CD4-positive, alpha-beta T cell treated with Interleukin-1 beta for 1 hour (primary cell): ENCODE data around the gene FXN.
"Not testable (repeated sequence)": the region's sequence is repeated elsewhere in the genome, so short reads cannot be mapped to it uniquely, and the experiment has no call there.

Experiments used
- DNase-seq, 2 donors: peaks; one replicate each; pipeline ENCODE4 v3.0.0-alpha.2; 2020 to 2022

FXN gene

DNA sequence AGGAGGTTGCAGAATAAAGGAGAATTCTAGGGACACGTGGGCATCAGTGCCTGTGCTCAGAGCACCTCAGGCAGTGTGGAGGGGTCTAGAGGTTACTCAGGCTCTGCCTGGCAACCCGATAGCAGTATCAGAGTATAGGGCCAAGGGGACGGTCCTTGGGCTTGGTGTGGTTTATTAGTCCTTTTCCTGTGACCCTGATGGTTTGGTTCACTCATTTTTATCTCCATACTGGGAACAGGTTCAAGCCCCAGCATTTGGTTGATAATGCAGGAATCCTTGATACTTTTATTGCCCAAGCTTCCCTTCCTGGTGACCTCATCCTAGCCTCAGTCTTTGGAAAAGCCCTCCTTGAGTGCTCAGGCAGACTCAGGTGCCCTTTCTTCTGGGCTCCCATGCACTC, 35.5 kb downstream of the FXN start:
- no peak for DNase-seq

GRCh38 chr9:69073103-69073502, 37.6 kb downstream of the FXN start:
- DNase-seq, result no peak

DNA sequence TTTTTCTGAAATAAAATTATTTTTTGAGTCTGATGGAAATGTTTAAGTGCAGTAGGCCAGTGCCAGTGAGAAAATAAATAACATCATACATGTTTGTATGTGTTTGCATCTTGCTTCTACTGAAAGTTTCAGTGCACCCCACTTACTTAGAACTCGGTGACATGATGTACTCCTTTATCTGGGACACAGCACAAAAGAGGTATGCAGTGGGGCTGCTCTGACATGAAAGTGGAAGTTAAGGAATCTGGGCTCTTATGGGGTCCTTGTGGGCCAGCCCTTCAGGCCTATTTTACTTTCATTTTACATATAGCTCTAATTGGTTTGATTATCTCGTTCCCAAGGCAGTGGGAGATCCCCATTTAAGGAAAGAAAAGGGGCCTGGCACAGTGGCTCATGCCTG, 39.2 kb downstream of the FXN start:
- DNase-seq, result no peak

DNA sequence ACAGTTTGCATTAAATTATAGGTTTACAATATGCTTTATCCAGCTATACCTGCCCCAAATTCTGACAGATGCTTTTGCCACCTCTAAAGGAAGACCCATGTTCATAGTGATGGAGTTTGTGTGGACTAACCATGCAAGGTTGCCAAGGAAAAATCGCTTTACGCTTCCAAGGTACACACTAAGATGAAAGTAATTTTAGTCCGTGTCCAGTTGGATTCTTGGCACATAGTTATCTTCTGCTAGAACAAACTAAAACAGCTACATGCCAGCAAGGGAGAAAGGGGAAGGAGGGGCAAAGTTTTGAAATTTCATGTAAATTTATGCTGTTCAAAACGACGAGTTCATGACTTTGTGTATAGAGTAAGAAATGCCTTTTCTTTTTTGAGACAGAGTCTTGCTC, 41.0 kb downstream of the FXN start:
- DNase-seq, result no peak

- DNase-seq, result no peak
Measured at GRCh38 chr9:69078069-69078468, 42.5 kb downstream of the FXN start.

- no peak for DNase-seq
Measured at GRCh38 chr9:69078581-69078980, 43.0 kb downstream of the FXN start.

- no peak for DNase-seq
Measured at GRCh38 chr9:69079186-69079585, 43.6 kb downstream of the FXN start.

DNA sequence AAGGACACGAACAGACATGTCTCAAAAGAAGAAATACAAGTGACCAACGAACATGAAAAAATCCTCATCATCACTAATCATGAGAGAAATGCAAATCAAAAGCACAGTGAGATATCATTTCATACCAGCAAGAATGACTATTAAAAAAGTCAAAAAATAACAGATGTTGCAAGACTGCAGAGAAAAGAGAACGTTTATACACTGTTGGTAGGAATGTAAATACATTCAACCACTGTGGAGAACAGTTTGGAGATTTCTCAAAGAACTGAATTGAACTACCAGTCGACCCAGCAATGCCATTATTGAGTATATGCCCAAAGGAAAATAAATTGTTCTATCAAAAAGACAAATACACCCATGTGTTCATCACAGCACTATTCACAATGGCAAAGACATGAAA, 45.7 kb downstream of the FXN start:
- DNase-seq, result no peak

DNA sequence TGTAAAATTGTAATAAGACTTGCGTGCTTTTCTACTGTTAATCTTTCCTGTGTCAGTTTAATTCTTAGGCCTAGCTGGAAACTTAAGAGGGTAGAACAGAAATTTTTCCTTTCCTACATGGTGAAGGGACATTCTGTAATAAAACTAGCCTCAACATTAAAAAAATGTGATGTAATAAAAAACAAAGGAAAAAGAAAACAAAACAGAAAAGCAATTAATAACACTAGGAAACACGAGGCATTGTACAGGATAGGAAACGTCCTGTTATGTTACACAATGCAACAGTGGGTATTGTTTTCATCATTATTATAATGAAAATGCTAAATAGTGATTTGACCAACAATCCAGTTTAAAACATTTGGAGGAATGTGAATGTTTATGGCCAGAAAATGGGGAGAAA, 47.8 kb downstream of the FXN start:
- no peak for DNase-seq

DNA sequence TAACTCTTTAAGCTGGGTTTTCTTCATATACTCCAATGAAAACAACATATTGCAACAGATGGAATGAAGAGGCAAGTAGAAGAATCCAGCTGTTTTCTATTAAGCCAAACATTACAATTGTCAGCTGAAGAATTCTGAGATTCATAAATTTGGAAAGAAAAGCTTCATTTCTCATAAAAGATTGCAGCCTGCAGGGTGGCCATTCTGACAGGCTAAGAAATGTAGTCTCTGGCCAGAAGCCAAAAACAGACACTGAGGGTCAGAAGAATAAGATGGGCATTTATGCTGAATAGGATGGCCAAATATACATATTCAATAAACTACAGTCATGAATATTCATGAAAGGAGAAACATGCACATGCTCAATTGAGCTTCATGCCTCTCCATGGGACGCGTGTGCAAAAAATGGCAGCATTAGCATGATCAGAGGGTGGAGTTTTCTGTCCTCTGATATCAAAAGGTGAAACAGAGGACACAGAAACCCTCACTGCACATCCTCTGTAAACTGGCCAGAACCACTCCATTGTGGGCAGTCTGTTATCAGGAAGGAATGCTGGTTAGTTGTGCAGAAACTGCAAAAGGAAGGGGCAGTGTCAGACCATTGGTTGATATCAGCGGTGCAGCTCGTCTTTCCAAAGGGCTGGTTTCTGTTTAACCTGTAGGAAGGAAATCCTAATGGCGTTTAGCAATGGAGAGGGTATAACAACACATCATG, 50.2 kb downstream of the FXN start:
- no peak for DNase-seq

DNA sequence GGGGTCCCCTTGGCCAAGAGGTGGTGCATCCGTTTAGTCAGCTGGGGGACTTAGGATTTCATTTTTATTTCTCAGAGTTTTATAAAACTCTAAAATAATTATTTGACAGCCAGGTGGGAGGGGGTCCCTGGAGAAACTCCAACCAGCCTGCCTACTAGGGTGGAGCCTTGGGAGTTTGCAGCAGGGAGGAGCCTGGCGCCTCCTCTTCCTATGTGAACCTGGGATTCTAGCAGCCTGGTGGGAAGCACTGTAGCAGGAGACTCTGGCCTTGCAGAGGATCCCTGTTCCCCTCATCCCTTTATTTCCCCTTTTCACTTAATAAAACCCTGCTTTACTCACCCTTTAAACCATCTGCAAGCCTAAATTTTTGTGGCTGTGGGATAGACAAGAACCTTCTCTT, 50.8 kb downstream of the FXN start:
- no peak for DNase-seq

GRCh38 chr9:69086769-69087168, 51.2 kb downstream of the FXN start:
- no peak for DNase-seq

DNA sequence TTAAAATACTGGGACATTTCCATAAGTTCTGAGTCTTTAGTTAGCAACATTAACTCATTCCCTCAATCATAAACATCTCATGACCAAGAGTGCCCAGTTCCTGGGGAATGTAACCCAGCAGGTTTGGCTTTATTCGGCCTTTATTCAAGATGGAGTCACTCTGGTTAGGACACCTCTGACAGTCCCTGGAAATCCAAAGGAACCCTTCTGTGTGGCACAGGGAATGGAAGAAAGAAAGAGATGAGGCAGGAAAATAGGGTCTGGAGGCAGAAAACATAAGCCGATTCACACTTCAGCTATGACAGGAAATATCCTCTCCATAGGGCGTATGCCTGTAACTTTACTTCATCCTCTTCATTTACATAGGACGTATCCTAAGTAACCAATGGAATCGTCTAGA, 53.5 kb downstream of the FXN start:
- no peak for DNase-seq

DNA sequence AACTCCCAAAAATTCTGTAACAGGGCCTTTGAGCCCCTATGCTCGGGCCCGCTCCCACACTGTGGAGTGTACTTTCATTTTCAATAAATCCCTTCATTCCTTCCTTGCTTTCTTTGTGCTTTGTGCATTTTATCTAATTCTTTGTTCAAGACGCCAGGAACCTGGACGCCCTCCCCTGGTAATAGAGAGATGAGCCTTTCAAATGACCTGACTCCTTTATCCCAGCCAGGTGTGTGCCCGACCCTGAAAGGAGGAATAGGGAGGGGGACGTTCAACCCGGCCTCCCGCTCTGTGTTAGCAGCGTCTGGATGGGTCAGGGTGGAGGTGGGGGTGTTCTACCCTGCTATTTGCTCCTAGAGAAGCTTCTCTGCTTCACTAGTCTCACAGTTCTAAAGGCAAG, 53.9 kb downstream of the FXN start:
- no peak for DNase-seq

- no peak for DNase-seq
Measured at GRCh38 chr9:69090140-69090750, 54.7 kb downstream of the FXN start.

- no peak for DNase-seq
Measured at GRCh38 chr9:69090946-69091345, 55.4 kb downstream of the FXN start.

DNA sequence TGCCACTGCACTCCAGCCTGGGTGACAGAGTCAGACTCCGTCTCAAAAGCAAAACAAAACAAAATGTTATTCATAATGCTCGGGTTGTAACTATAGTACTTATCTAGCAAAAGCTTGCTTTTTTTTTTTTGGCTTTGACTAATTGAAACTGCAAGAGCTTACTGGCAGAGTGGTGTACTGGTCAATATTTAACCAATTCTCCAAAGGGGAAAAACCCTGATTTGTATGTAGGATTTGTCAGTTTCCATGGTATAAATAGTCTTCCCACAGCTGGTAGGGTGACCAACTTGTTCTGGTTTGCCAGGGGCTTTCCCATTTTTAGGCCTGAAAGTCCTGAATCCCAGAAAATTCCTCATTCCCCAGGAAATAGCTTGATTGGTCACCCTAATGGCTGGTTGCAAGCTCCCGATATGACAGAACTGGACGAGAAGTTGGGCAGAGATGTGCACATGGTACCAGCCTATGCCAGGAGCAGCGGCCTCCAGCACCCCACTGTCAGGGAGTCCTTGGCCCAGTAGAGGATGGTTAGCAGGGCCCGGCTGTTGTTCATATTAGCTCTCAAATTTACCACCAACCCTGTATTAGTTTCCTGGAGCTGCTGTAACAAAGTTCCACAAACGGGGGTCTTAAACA, 58.0 kb downstream of the FXN start:
- DNase-seq, result no peak

- DNase-seq, result not testable (repeated sequence)
Measured at GRCh38 chr9:69094361-69095135, 59.0 kb downstream of the FXN start.

- DNase-seq, result no peak
Measured at GRCh38 chr9:69097064-69097463, 61.5 kb downstream of the FXN start.

DNA sequence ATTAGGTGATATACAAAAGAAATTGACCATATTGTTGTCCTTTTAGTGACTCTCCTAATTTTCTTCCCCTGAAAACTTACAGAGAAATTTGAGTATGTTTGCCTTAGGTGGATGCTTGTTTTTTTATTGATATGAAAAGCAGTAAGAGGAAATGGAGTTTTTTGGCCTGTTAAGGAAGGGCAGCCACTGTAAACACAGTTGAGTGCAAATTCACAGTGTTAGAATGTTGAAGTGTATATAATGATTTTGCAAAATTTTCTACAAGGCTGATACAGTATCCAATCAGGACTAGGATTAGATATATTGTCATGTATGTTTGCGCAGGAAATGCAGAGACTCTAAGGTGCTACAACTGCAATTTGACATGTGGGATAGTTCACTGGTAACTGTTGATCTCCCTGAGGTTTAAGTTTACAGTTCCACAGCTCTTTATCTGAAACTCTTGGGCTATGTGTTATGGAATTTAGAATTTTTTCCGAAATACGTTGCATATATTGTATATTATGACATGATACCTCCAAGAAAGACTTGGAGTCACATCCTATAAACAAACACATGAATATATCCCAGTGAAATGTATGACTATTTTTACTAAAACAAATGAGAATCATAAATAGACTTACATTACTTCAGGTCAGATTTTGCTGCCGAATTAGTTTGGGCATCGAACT, 62.5 kb downstream of the FXN start:
- DNase-seq, result no peak

DNA sequence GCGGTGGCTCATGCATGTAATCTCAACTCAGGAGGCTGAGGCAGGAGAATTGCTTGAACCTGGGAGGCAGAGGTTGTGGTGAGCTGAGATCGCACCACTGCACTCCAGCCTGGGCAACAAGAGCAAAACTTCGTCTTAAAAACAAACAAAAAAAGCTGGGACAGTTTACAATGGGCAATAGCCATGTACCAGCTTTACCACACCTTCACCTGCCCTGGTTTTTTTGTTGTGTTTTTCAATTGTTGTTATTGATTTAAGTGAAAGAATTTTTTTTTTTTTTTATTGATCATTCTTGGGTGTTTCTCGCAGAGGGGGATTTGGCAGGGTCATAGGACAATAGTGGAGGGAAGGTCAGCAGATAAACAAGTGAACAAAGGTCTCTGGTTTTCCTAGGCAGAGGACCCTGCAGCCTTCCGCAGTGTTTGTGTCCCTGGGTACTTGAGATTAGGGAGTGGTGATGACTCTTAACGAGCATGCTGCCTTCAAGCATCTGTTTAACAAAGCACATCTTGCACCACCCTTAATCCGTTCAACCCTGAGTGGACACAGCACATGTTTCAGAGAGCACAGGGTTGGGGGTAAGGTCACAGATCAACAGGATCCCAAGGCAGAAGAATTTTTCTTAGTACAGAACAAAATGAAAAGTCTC, 67.9 kb downstream of the FXN start:
- not testable (repeated sequence) for DNase-seq

GRCh38 chr9:69104830-69105527, 69.4 kb downstream of the FXN start:
- DNase-seq, result no peak
